Measurements from ENCODE around the gene RBCK1. TPM values are rescaled to one million over a fixed set of nuclear protein-coding genes. Genes with fewer than 3 reads are reported as not detected.

Gene RBCK1
- total and polyA plus RNA-seq, 2 donors (not counting 3 experiments of a cell fraction or from before 2014, with no cell fraction given) = 80.4 to 82.7 TPM

- no peaks in the 10 kb centered on the region for H3K9me1 ChIP-seq (replicated peaks; ENCODE audit: control insufficient read depth, extremely low read depth, insufficient read depth, low read length)
- no peak for TF ChIP-seq POLR2A (IDR thresholded peaks at IDR 0.05; ENCODE audit: low read depth, low read length)
- TF ChIP-seq EZH2 (IDR thresholded peaks at IDR 0.05; ENCODE audit: borderline replicate concordance, low read depth, low read length, severe bottlenecking) = no peak
- TF ChIP-seq CTCF (IDR thresholded peaks at IDR 0.05; ENCODE audit: extremely low read depth in 1 of 2, insufficient read depth in 1 of 2, low read depth in 1 of 2, low read length in 2 of 2) = no peak
- no peak for TF ChIP-seq MAX (IDR thresholded peaks at IDR 0.05; ENCODE audit: insufficient read depth, insufficient read length)
- TF ChIP-seq JUN (IDR thresholded peaks at IDR 0.05; ENCODE audit: borderline replicate concordance, insufficient read depth, insufficient read length, low read depth) = no peak
- no peak for TF ChIP-seq GATA2 (IDR thresholded peaks at IDR 0.05; ENCODE audit: insufficient read depth, insufficient read length, low read depth, low read length)
- TF ChIP-seq FOS (IDR thresholded peaks at IDR 0.05; ENCODE audit: borderline replicate concordance, insufficient read depth, low read length) = no peak
- no peak for TF ChIP-seq POLR2AphosphoS5 (IDR thresholded peaks at IDR 0.05; ENCODE audit: insufficient read depth, low read depth, low read length)
- TF ChIP-seq MYC (IDR thresholded peaks at IDR 0.05; ENCODE audit: low read depth, low read length) = no peak
- H4K20me1 ChIP-seq (replicated peaks; ENCODE audit: control insufficient read depth, extremely low read depth, insufficient read depth, low read length) = no peaks in the 10 kb centered on the region
- dilution Hi-C loops (cut with MboI; ENCODE audit: extremely low pct_ligation_motif_present, low sequenced_read_pairs) (no loop called here), intact Hi-C loops (cut with micrococcal nuclease) (no loop called here)
- H3K27me3 ChIP-seq (ENCODE audit: control insufficient read depth in 2 of 2, insufficient read depth in 2 of 2, low read length in 2 of 2) = no peaks in the 10 kb centered on the region
- no peak overlapping the region for H3K27ac ChIP-seq (ENCODE audit: insufficient read depth, low read depth, low read length)
- no TSS peak for BruUV-seq (replicated peaks)
- DNase-seq (ENCODE audit: low read depth, low spot score) (no peak), FAIRE-seq (no peak)
- H3K9me3 ChIP-seq (replicated peaks; ENCODE audit: control insufficient read depth, insufficient read depth, low read length) = no peaks in the 10 kb centered on the region
- H3K36me3 ChIP-seq (ENCODE audit: control insufficient read depth in 2 of 2, extremely low read depth in 1 of 2, insufficient read depth in 2 of 2, low read length in 2 of 2) = peaks cover 3 to 16% of the 10 kb centered on the region in 2 experiments
- H3K4me1 ChIP-seq (ENCODE audit: control insufficient read depth, extremely low read depth, insufficient read depth, low read length) = no peaks in the 10 kb centered on the region
- no peak overlapping the region for H3K9ac ChIP-seq (replicated peaks; ENCODE audit: extremely low read depth, insufficient read depth, low read length)
- CTCF ChIA-PET = interaction anchor here (0.9 to 1.5 kb wide), 6 partner anchors 18 to 70 kb away, joined by 3 to 6 read pairs (median 3); no protein-coding TSS in a partner anchor
- no peak overlapping the region for H3K4me2 ChIP-seq (ENCODE audit: insufficient read depth, low read length)
- no peak overlapping the region for H2AFZ ChIP-seq (ENCODE audit: low read depth, low read length)
- POLR2A ChIA-PET = no interaction called here
- H3K4me3 ChIP-seq (replicated peaks in 1 of 3; ENCODE audit: insufficient read depth in 1 of 3, low read depth in 1 of 3, low read length in 3 of 3) = no peak overlapping the region
- H3K79me2 ChIP-seq (ENCODE audit: control insufficient read depth, insufficient read depth, low read length) = no peaks in the 10 kb centered on the region
Measured at GRCh38 chr20:400128-400453, 8.0 kb upstream of the RBCK1 start.

Measured in endothelial cell of umbilical vein (primary cell).